HG03045 (cell line): ENCODE data around the gene KRI1.

Source experiments
- ATAC-seq: cut with Tn5 transposase; IDR thresholded peaks from one replicate; pipeline ENCODE4 v1.9.1; 2021; ENCODE audit warnings: mild to moderate bottlenecking, moderate library complexity; ENCODE audit not compliant: unreplicated experiment

KRI1 gene

DNA sequence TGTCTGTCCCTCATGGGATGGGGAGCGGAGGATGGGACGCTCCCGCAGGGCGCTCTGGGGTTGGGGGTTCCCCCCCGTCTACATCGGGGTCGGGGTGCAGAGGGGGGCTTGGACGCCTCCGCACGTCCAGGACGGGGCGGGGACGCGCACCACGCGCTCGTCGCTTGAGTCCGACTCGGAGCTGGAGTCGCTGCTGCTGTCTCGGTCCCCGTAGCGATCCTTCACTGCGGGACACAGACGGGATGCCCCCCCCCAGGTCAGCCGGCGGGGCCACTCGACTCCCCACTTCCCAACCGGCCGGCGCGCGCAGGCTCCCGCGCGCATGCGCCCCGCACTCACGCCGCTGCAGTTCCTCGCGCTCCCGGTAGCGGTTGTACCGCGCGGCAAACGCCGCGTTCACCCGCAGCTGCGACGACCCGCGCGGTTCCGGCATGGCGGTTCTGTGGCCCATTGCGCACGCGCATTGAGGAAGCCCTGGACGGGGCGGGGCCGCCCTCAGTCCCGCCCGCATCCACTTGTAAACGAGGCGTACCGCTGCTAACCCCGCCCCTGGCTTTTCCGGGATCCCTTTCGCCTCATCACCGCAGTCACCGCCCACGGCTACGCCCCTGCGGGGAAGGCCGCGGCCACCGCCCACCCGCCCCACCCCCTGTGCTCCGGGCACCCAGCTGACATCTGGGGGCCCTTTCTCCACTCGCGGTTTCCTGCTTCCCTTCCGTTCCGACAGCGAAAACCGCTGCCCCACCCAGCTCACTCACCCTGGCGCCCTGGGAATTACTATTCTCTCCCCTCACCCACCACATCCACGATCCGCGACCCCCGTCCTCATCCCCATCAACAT, at the start of gene KRI1:
TSS of gene KRI1 (minus strand) at position 444 of the 841 bp plus-strand sequence. CDS start at position 433, 11 bp downstream.
- peak; percentile 52 for ATAC-seq

DNA sequence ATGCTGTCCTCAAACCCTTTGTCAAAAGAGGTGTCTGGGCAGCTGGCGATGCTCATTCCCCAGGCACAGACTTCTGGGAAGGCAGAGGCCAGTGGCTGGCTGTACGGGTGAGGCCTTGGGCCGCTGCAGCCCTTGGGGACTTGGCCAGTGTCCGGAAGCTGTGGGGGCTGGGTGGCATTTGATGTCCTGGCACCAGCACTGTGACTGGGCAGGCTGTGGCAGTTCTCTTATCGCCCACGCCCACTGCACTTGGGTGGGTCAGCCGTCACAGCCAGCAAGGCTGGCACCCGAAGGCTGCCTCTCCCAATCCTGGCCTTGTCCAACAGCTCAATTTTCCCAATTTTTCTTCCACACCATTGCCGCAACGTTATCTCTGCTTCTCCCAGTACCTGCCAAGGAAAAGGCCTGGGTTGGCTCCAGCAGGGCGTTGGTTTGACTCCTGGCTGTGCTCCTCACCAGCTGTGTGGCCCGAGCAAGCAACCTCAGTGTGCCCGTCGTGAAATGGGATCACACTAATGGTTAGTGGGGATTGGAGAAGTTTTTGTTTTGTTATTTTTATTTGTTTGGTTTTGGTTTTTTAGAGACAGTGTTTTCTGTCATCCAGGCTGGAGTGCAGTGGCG, 46.8 kb upstream of the KRI1 start:
- no peak for ATAC-seq

DNA sequence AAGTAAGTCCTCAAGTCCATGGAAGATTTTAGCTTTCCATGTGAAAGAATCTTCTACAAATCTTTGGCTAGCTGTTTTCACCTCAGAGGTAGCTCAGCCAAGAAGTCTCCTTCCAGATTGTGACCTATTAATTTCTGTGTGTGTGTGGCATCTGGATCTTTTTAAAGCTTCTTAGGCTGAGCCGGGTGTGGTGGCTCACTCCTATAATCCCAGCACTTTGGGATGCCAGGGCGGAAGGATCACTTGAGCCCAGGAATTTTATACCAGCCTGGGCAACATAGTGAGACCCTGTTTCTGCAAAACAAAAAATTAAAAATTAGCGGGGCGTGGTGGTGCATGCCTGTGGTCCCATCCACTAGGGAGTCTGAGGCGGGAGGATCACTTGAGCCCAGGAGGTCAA, 46.1 kb upstream of the KRI1 start:
- no peak for ATAC-seq

GRCh38 chr19:10604460-10604980, 38.7 kb upstream of the KRI1 start:
- no peak for ATAC-seq

DNA sequence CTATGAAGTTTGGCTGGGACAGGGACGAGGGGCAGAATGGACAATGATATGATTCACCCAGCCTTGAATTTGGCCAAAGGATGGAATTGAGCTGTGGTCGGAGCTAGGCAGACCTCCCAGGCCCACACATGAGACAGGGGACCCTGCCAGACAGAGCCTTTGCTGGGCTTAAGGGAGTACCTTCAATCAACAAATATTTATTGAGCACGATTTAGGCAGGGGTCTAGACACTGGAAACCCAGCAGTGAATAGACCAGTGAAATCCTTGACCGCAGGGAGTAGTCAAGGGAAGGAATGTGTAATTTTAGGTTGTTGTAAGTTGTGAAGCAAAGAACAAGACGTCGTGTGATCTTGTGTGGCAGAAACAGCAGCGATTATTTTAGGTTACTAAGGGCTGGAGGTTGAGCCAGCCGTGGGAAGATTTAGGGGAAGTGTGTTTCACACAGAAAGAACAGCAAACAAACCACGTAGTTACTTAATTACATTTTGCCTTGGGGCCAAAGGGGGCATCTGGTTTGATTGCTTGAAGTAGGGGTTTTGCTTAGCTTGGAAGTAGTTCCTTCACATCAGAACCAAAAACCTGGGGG, 38.2 kb upstream of the KRI1 start:
- ATAC-seq, result no peak

GRCh38 chr19:10603084-10603872, 37.5 kb upstream of the KRI1 start:
- ATAC-seq, result no peak

DNA sequence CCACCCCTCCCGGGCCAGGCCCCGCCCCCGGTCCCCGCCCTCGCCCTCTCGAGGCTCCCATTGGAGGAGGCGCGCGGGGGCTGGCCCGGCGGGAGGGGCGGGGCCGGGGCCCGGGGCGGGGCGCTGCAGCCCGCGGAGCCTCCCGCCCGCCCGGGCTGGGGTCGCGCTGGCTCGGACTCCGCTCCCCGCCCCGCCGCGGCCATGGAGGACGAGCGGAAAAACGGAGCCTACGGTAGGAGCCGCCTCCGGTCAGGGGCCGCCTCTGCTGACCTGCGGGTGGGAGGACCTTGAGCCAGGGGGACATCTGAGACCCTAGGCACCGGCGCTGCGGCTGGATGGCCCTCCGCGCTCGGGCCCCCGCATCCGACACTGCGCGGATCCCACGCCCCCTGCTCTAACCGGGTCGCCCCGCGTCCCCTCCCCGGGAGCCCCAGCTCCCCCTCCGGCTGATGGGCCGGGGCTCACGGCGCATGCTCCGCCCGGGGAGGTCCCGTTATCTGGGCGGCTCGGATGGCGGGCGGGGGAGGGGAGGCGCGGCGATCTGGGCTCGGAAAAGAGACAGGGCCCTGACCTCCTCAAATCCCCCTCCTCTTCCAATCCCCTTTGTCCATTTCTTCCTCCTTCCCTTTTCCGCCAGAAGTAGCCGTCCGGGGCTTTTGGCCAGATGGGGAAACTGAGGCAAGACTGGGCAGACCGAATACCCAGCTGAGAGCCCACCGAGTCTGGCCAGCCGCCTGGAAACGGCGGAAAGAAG, 36.7 kb upstream of the KRI1 start:
- ATAC-seq, result peak; percentile 70

DNA sequence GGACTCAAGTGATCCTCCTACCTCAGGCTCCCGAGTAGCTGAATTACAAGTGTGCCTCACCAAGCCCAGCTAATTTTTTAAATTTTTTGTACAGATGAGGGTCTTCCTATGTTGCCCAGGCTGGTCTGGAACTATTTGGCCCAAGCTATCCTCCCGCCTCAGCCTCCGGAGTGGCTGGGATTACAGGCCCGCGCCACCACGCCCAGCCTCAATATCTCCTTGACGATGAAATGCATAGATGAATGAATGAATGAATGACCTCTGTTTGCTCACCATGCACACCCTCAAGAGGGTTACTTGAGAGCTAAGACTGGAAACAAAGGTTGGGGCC, 36.2 kb upstream of the KRI1 start:
- no peak for ATAC-seq

- no peak for ATAC-seq
These were observed 34.3 kb upstream of the KRI1 start for GRCh38 chr19:10600149-10600548.

GRCh38 chr19:10593820-10594637, 28.2 kb upstream of the KRI1 start:
- no peak for ATAC-seq

DNA sequence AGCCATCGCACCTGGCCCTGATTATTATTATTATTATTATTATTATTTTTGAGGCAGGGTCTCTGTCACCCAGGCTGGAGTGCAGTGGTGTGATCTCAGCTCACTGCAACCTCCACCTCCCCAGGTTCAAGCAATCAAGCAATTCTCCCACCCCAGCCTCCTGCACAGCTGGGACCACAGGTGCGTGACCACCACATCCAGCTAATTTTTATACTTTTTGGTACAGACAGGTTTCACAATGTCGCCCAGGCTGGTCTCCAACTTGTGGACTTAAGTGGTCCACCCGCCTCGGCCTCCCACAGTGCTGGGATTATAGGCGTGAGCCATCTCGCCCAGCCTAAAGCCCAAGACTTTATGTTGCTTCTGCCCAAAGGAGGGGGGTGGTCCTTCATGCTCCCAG, 27.3 kb upstream of the KRI1 start:
- no peak for ATAC-seq

DNA sequence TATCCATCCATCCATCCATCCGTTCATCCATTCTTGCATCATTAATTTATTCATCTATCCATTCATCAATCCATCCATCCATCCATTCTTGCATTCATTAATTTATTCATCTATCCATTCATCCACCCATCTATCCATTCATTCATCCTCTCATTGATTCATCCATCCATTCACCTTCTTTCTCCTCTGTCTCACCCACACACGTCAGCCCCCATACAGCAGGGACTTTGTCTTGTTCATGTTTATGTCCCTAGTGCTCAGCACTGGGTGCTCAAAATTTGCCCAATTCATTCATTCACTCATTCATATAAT, 22.0 kb upstream of the KRI1 start:
- no peak for ATAC-seq

DNA sequence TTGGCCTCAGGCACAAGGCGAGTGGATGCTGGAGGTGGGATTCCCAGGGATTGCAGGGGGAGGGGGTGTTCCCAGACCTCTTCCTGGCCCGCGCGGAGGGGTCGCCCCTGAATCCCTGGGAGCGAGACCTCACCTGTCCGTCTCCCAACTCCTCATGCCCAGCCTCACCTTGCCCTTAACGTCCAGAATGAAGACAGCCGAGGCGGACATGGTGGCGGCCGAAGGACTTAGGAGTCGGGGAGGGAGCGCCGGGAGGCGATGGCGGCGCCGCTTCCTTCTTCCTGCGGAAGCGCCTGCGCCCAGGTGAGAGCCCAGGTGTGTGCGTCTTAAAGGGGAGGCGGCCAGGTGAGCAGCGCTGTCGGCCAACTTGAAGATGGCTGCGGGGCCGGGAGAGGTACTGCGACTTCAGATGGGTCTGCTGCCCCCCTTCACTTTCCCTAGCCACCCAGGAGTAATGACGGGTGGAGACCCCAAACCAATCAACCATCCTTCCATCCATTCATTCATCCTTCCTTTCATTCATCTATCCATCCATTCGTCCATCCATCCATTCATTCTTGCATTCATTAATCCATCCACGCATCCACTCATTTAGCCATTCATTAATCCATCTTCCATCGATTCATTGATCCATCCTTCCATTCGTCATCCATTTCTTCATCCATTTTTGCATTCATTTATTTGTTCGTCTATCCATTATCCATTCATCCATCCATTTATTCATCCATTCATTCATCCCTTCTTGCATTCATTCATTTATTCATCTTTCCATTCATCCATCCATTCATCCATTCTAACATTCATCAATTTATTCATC, 21.4 kb upstream of the KRI1 start, which contains the start of gene AP1M2:
TSS of gene AP1M2 (minus strand) at position 291 of the 817 bp plus-strand sequence. CDS start at position 210, 81 bp downstream.
- no peak for ATAC-seq

DNA sequence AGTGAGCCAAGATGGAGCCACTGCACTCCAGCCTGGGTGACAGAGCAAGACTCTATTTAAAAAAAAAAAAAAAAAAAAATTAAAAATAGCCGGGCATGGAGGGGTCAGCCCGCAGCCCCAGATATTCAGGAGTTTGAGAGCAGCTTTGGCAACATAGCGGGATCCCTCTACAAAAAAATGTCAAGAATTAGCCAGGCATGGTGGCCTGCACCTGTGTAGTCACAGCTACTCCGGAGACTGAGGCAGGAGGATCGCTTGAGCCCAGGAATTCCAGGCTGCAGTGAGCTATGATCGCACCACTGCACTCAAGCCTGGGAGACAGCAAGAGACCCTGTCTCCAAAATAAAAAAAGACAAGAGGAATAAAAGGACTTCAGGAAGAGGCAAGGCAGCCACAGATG, 20.6 kb upstream of the KRI1 start:
- ATAC-seq, result no peak

- ATAC-seq, result no peak
These were observed 17.4 kb upstream of the KRI1 start for GRCh38 chr19:10583036-10583776.

DNA sequence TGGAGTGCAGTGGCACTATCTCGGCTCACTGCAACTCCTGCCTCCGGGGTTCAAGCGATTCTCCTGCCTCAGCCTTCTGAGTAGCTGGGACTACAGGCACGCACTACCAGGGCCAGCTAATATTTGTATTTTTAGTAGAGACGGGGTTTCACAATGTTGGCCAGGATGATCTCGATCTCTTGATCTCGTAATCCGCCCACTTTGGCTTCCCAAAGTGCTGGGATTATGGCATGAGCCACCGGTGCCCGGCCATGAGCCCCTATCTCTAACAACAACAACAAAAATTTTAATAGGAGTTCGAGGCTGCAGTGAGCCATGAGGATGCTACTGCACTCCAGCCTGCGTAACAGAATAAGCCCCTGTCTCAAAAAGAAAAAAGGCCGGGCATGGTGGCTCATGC, 16.3 kb upstream of the KRI1 start:
- ATAC-seq, result no peak

- no peak for ATAC-seq
These were observed 15.3 kb upstream of the KRI1 start for GRCh38 chr19:10580979-10581631.

- ATAC-seq, result no peak
These were observed 12.1 kb upstream of the KRI1 start for GRCh38 chr19:10577951-10578350.
